ENCODE results near the gene CCDC136.
A peak's percentile ranks its signal among the peaks of the same experiment; 100 is the strongest.

CCDC136 gene

GRCh38 chr7:128846781-128847444 lies 55.1 kb downstream of the CCDC136 start:
- no peak for DNase-seq

- no peak for DNase-seq
Observed at GRCh38 chr7:128847721-128848211, 56.0 kb downstream of the CCDC136 start.

- DNase-seq, result no peak
Observed at GRCh38 chr7:128848289-128849155, 56.8 kb downstream of the CCDC136 start.

GRCh38 chr7:128849156-128849515 lies 57.4 kb downstream of the CCDC136 start:
- no peak for DNase-seq

- no peak for DNase-seq
Observed at GRCh38 chr7:128849804-128850490, 58.2 kb downstream of the CCDC136 start.

GRCh38 chr7:128852537-128853254 lies 60.9 kb downstream of the CCDC136 start:
- no peak for DNase-seq

- no peak for DNase-seq
Observed at GRCh38 chr7:128853799-128854198, 62.0 kb downstream of the CCDC136 start.

- DNase-seq, result no peak
Observed at GRCh38 chr7:128854396-128854795, 62.6 kb downstream of the CCDC136 start.

GRCh38 chr7:128855559-128855958 lies 63.8 kb downstream of the CCDC136 start:
- DNase-seq, result no peak

GRCh38 chr7:128856001-128856718 lies 64.4 kb downstream of the CCDC136 start:
- no peak for DNase-seq

- no peak for DNase-seq
Observed at GRCh38 chr7:128858380-128859231, 66.8 kb downstream of the CCDC136 start.

GRCh38 chr7:128859232-128860157 lies 67.7 kb downstream of the CCDC136 start:
- DNase-seq, result no peak

- no peak for DNase-seq
Observed at GRCh38 chr7:128860158-128861073, 68.6 kb downstream of the CCDC136 start.

GRCh38 chr7:128861957-128862570 lies 70.3 kb downstream of the CCDC136 start:
- no peak for DNase-seq

- DNase-seq, result peak; percentile 99
Observed at GRCh38 chr7:128862571-128863432, 71.0 kb downstream of the CCDC136 start, which contains the start of gene ATP6V1F. TSS of gene ATP6V1F (plus strand) at chr7:128862856. CDS start at chr7:128862905, 49 bp downstream.

GRCh38 chr7:128863433-128863989 lies 71.7 kb downstream of the CCDC136 start:
- peak; percentile 50 to 78 for DNase-seq

GRCh38 chr7:128865303-128865702 lies 73.5 kb downstream of the CCDC136 start:
- no peak for DNase-seq
